Measurements from ENCODE around the gene MAN1A2. TPM values are rescaled to one million over a fixed set of nuclear protein-coding genes. Genes with fewer than 3 reads are reported as not detected.
"Not testable (repeated sequence)": the region's sequence is repeated elsewhere in the genome, so short reads cannot be mapped to it uniquely, and the experiment has no call there.

The MAN1A2 gene
- total RNA-seq, 2 donors from 2014 or later: 44.3 to 47.4 TPM

DNA sequence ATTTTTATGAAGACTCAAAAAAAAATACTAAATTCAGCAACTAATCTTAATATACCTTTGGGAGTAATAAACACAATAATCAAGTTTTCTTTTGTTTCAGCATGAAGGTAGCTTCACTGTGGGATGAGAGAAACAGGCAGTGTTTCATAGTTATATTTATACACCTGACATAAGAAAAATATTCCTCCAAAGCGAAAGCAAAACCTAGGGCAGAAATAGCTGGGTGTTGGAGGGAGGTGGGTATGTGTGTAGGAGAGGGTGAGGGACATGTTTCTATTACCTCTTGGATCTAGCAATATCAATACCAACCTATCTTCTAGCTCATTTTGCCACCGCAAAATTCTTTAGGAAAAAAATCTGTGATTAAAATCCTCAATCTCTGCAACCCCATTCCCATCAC is 24.9 kb upstream of the MAN1A2 start:
- Mint-ChIP-seq H3K4me3 (no peak overlapping the region), H3K27ac (no peak overlapping the region), H3K27me3 (peaks cover 5 to 12% of the 10 kb centered on the region in 2 donors), H3K4me1 (ENCODE audit: low read depth in 2 of 2) (peaks cover 6 to 9% of the 10 kb centered on the region in 2 donors), H3K36me3 (no peaks in the 10 kb centered on the region), H3K9me3 (peaks cover 6% of the 10 kb centered on the region)
- ATAC-seq: no peak
- DNase-seq (ENCODE audit: low spot score): no peak

DNA sequence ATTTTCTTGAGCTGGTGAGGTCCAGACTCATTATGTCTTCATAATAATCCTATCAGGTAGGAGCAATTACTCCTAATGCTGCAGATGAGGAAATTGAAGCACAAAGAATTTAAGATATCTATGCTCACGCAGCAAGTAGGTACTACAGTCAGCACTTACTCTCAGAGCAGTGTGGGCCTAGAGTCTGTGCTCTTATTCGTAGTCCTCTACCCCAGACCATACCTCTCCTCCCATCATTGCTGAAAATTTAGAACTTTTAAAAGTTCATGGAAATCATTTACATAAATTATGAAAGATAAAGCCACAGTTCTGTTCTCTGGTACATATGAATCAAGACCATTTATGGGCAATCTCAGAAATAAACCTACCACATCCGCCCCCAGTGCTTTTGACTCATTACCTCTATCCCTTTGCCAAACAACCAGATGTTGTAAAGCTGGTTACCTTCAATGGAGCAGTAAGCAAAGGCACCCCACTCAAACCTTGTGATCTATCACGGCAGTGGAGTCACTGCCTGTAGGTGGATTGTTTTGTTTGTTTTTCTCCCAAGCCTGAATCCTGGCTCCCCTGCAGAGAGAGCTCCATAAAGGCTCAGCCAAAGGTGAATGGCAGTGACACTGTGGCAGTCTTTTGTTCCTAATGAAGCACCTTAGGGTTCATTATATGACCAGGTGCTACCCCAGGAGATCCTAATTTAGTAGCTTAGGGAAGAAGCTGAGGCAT is 20.9 kb upstream of the MAN1A2 start:
- no peak overlapping the region for H3K4me3 Mint-ChIP-seq
- no peaks in the 10 kb centered on the region for H3K36me3 Mint-ChIP-seq
- H3K27ac Mint-ChIP-seq: no peak overlapping the region
- H3K4me1 Mint-ChIP-seq (ENCODE audit: low read depth in 2 of 2): peaks cover 3 to 4% of the 10 kb centered on the region in 2 donors
- DNase-seq (ENCODE audit: low spot score) (no peak), ATAC-seq (peak in 1 of 2 donors; percentile 66)
- no peaks in the 10 kb centered on the region for H3K9me3 Mint-ChIP-seq
- H3K27me3 Mint-ChIP-seq: peaks cover 5 to 15% of the 10 kb centered on the region in 2 donors

DNA sequence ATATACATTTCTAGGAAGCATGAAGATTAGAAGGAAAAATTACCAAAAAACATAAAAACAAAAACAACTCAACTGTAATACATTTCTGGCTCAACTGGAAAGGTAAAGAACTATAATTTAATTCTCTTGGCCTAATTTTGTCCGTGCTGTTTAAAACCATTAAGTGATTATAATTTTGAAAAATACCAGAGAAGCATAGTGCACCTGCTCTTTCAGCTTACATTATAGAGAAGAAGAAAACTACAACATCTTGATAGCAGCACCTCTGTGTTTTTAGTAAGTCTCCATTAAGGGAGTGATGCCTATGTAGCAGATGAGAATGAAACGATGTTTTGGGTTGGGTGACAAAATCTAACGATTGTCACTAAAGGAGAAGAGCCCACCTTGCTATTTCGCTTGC is 19.3 kb upstream of the MAN1A2 start:
- no peak for DNase-seq (ENCODE audit: low spot score)
- H3K4me1 Mint-ChIP-seq (ENCODE audit: low read depth in 2 of 2): peaks cover under 1 to 4% of the 10 kb centered on the region in 2 donors
- no peaks in the 10 kb centered on the region for H3K36me3 Mint-ChIP-seq
- H3K27me3 Mint-ChIP-seq: peaks cover 8 to 15% of the 10 kb centered on the region in 2 donors
- no peaks in the 10 kb centered on the region for H3K9me3 Mint-ChIP-seq
- H3K4me3 Mint-ChIP-seq: no peak overlapping the region
- ATAC-seq: no peak
- no peak overlapping the region for H3K27ac Mint-ChIP-seq

DNA sequence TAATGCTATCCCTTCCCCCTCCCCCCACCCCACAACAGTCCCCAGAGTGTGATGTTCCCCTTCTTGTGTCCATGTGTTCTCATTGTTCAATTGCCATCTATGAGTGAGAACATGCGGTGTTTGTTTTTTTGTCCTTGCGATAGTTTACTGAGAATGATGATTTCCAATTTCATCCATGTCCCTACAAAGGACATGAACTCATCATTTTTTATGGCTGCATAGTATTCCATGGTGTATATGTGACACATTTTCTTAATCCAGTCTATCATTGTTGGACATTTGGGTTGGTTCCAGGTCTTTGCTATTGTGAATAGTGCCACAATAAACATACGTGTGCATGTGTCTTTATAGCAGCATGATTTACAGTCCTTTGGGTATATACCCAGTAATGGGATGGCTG is 14.6 kb upstream of the MAN1A2 start:
- DNase-seq (ENCODE audit: low spot score); H3K4me3 Mint-ChIP-seq; H3K27ac Mint-ChIP-seq; ATAC-seq; H3K4me1 Mint-ChIP-seq (ENCODE audit: low read depth in 2 of 2); H3K9me3 Mint-ChIP-seq; H3K27me3 Mint-ChIP-seq: not testable (repeated sequence)
- H3K36me3 Mint-ChIP-seq: peaks cover 11% of the 10 kb centered on the region

DNA sequence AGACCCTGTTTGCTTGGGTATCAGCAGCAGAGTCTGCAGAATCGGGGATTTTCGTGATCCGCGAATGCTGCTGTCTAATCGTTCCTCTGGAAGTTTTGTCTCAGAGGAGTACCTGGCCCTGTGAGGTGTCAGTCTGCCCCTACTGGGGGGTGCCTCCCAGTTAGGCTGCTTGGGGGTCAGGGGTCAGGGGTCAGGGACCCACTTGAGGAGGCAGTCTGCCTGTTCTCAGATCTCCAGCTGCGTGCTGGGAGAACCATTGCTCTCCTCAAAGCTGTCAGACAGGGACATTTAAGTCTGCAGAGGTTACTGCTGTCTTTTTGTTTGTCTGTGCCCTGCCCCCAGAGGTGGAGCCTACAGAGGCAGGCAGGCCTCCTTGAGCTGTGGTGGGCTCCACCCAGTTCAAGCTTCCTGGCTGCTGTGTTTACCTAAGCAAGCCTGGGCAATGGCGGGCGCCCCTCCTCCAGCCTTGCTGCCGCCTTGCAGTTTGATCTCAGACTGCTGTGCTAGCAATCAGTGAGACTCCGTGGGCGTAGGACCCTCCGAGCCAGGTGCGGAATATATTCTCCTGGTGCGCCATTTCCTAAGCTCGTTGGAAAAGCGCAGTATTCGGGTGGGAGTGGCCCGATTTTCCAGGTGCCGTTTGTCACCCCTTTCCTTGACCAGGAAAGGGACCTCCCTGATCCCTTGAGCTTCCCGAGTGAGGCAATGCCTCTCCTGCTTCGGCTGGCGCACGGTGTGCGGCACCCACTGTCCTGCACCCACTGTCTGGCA is 9.2 kb upstream of the MAN1A2 start:
- not testable (repeated sequence) for H3K9me3 Mint-ChIP-seq; H3K4me3 Mint-ChIP-seq; H3K27me3 Mint-ChIP-seq; H3K27ac Mint-ChIP-seq; DNase-seq (ENCODE audit: low spot score); ATAC-seq
- Mint-ChIP-seq H3K4me1 (ENCODE audit: low read depth in 2 of 2) (peaks cover 14 to 16% of the 10 kb centered on the region in 2 donors), H3K36me3 (peaks cover 11% of the 10 kb centered on the region)

DNA sequence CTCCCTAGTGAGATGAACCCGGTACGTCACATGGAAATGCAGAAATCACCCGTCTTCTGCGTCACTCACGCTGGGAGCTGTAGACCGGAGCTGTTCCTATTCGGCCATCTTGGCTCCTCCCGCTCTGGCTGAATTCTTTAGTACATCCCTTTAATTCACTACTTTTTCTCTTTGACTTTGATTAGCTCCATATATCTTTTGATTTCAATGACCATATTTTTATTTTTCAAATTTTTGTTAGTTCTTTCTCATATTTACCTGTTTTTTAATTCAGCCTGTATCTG is 8.7 kb upstream of the MAN1A2 start:
- H3K27ac Mint-ChIP-seq; H3K27me3 Mint-ChIP-seq; DNase-seq (ENCODE audit: low spot score); H3K4me3 Mint-ChIP-seq; H3K9me3 Mint-ChIP-seq; ATAC-seq: not testable (repeated sequence)
- peaks cover 11% of the 10 kb centered on the region for H3K36me3 Mint-ChIP-seq
- H3K4me1 Mint-ChIP-seq (ENCODE audit: low read depth in 2 of 2): peaks cover 18 to 19% of the 10 kb centered on the region in 2 donors

DNA sequence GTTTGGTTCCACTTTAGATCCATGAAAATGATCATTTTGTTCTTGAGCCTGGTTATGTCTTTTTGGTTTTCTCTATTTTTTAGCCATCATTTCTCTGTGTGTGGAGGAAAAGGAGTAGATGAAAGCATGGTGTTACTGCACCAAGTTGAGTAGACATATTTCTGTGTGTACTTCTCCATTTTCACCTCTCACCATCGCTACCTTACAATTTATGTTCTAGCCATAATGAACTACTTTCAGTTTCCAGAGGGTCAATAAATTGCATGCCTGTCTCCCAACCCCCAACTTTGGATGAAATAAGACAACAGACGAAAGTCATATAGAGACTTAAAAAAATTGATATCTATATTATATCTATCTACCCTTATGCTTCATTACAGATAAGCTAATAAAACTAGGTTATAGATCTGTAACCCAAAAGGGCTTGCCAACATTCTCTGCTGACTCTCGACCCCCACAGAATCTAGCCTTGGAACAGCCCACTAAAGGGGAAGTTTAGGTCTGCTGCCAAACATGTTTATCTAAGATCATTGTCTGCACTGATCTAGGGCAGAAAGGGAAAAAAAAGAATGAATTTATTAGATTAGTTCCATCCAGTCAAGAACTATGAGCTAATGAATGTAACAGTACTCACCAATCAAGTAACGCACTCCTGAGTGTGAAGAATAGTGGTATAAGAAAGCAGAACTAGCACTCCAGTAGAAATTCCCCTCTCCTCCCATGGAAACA is 7.5 kb upstream of the MAN1A2 start:
- no peaks in the 10 kb centered on the region for H3K9me3 Mint-ChIP-seq
- H3K27me3 Mint-ChIP-seq: peaks cover 6 to 9% of the 10 kb centered on the region in 2 donors
- no peak overlapping the region for H3K4me3 Mint-ChIP-seq
- no peak overlapping the region for H3K27ac Mint-ChIP-seq
- H3K36me3 Mint-ChIP-seq: peaks cover 11% of the 10 kb centered on the region
- no peak for DNase-seq (ENCODE audit: low spot score)
- no peak for ATAC-seq
- H3K4me1 Mint-ChIP-seq (ENCODE audit: low read depth in 2 of 2): peaks cover 26% of the 10 kb centered on the region in 2 donors

DNA sequence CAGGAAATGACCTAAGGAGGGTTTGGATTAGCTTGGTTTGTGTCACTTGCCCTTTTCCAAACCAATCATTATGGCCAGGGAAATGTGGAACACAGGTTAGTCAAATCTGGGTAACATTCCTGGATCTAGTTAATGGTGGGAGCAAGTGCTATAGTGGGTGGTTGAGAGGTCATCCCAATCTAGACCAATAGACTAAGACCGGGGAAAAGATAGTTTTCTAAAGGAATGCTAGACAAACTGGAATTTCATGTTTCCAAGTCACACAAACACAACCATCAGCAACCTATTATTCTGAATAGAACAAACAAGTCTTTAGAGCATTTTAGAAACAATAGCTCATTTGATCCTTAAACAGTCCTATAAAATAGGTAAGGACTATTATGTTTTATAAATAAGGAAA is 4.3 kb upstream of the MAN1A2 start:
- Mint-ChIP-seq H3K4me3 (no peak overlapping the region), H3K27ac (no peak overlapping the region)

DNA sequence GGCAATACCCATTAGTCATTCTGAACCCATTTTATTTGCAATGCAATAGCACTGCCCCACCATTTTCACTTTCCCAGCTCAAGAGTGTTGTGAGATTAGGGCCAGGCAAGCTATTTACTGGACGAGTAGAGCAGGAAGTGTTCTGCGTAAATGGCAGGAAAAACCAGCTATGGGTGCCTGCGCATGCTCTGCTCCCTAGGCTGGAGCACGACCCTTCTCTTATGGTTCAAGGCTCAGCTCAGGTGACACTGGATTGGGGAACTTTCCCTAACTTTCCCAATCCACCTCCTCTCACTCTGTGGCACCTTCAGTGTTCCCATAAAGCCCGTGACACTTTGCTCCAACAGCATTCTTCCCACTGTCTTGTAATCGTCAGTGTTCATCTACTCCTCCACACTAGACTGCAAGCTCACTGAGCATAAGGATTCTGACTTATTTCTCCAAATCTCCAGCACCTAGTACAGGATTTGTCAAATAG is 3.6 kb upstream of the MAN1A2 start:
- H3K27me3 Mint-ChIP-seq: peaks cover 6 to 8% of the 10 kb centered on the region in 2 donors
- H3K4me3 Mint-ChIP-seq: peak overlapping the region; percentile 16
- DNase-seq (ENCODE audit: low spot score) (no peak), ATAC-seq (no peak)
- H3K36me3 Mint-ChIP-seq: no peaks in the 10 kb centered on the region
- H3K9me3 Mint-ChIP-seq: no peaks in the 10 kb centered on the region
- peak overlapping the region; percentile 32 to 62 for H3K27ac Mint-ChIP-seq
- peaks cover 45 to 47% of the 10 kb centered on the region in 2 donors for H3K4me1 Mint-ChIP-seq (ENCODE audit: low read depth in 2 of 2)

More for the DNA sequence above, 4.3 kb upstream of the MAN1A2 start:
- H3K4me1 Mint-ChIP-seq (ENCODE audit: low read depth in 2 of 2): peaks cover 42 to 43% of the 10 kb centered on the region in 2 donors
- H3K36me3 Mint-ChIP-seq: no peaks in the 10 kb centered on the region
- H3K9me3 Mint-ChIP-seq: no peaks in the 10 kb centered on the region
- peaks cover 6 to 9% of the 10 kb centered on the region in 2 donors for H3K27me3 Mint-ChIP-seq
- DNase-seq (ENCODE audit: low spot score) (no peak), ATAC-seq (no peak)

DNA sequence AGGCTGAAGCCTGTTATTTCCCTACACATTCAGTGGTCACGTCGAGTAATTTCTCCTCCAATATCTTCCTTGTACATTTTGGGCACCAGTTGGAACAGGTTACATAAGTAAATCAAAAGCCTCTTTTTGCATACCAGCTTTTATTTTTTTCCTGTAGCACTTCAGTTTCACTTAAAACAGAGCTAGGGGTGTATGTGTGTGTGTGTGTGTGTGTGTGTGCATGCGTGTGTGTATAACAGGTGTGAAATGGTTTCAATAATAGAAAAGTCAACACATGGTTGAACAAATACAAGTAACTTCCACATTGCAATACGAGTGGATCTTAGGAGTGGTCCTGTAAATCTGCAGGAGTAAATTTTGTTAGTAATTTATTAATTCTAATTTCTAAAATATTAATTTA is 3.0 kb upstream of the MAN1A2 start:
- H3K9me3 Mint-ChIP-seq: no peaks in the 10 kb centered on the region
- DNase-seq (ENCODE audit: low spot score) (no peak), ATAC-seq (no peak)
- H3K27ac Mint-ChIP-seq: peak overlapping the region; percentile 32 to 62
- H3K36me3 Mint-ChIP-seq: no peaks in the 10 kb centered on the region
- H3K4me3 Mint-ChIP-seq: peak overlapping the region; percentile 16
- peaks cover 46 to 48% of the 10 kb centered on the region in 2 donors for H3K4me1 Mint-ChIP-seq (ENCODE audit: low read depth in 2 of 2)
- peaks cover 2 to 3% of the 10 kb centered on the region in 2 donors for H3K27me3 Mint-ChIP-seq

DNA sequence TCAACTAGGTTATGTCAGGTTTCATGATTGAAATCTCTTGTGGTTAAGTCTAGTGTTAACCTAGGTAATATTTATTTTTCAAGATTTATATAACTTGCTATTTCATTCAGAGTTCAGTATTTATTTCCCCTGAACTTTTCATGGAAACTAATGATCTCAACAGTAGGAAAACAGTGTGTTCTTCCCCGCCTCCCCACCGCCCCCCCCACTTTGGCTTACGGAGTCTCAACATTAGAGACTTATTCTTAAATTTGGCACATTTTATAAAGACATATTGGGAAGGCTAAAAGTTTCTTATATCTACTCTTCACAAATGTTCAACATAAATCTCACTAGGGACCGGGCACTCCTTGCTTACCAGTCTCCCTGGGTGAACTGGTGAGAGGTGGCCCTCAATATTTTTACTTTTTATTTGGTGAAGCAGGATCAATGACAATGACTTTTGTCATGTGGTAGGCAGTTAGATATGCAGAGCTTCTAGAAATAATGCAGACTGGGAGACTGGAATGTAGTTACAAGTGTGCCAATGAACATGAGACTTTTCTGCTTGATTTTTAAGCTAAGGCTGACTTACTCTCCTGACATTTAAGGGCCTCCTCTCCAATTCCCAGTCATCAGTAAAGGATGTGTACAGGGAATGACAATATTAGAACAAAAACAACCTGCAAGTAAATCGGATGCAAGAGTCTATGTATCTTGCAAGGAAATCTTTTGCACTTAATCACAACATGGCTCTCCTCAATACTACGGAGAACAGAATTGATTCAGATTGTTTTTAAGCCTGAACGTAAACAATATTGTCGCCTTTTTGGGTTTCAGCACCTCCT is 1.7 kb upstream of the MAN1A2 start:
- DNase-seq (ENCODE audit: low spot score): no peak
- Mint-ChIP-seq H3K36me3 (no peaks in the 10 kb centered on the region), H3K27me3 (peaks cover 0 to 2% of the 10 kb centered on the region in 2 donors), H3K4me1 (ENCODE audit: low read depth in 2 of 2) (peaks cover 46 to 51% of the 10 kb centered on the region in 2 donors), H3K9me3 (no peaks in the 10 kb centered on the region), H3K4me3 (peak overlapping the region; percentile 86), H3K27ac (peak overlapping the region; percentile 91 to 96)
- no peak for ATAC-seq

DNA sequence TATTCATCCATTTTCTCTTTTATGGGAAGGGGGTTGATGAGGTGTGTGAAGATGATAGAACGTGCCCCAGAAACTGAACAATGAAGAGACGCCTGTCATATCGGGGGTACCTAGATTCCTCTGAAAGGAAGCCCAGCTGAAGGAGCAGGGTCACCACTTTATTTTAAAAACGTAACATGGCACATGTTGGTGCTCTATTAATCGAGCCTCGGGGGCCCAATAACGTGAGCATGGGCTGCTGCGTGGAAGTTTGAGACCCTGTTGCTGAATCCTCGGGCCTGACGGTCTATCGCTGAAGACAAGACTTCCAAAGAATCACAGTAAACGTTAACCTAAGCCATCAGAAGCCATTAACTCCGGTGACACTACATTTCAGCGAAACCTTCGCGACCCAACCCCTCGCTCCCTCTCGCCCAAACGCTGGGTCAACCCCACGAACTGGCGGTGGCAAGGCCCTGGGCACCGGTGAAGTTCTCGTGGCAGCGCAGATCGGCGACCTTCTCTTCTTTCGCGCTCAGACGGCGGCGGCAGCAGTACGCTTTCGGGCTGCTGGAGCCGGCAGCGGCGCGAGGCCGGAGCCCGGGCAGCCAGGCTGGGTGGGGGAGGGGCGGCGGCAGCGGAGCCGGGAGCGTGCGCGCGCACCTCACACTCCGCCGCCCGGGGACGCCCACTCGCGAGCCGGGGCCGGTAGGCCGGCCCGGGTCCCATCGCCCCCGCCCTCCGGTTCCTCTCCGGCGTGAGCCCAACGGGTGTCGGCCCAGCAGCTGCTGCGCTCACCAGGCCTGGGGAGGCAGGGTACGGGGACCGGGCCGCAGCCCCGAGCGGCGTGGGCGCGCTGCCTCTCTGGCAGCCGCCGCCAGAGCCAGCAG is 838 bp upstream of the MAN1A2 start:
- peak; percentile 85 to 88 for ATAC-seq
- Mint-ChIP-seq H3K9me3 (no peaks in the 10 kb centered on the region), H3K36me3 (no peaks in the 10 kb centered on the region), H3K27me3 (peaks cover 0 to 2% of the 10 kb centered on the region in 2 donors), H3K4me1 (ENCODE audit: low read depth in 2 of 2) (peaks cover 50 to 57% of the 10 kb centered on the region in 2 donors), H3K4me3 (peak overlapping the region; percentile 86), H3K27ac (peak overlapping the region; percentile 91 to 96)
- DNase-seq (ENCODE audit: low spot score): peak; percentile 90
